K562 (cell line): ENCODE measurements around the gene ISYNA1. TPM values are rescaled to one million over a fixed set of nuclear protein-coding genes. Genes with fewer than 3 reads are reported as not detected.

Experiments
- CBFA2T3 ChIP-seq: fragments of 450-650 bp; IDR thresholded peaks from 2 replicates; pipeline ENCODE4 v1.6.1; 2017
- DNMT1 ChIP-seq: fragments of 450-650 bp; IDR thresholded peaks from 2 replicates; pipeline ENCODE4 v1.6.1; 2016; ENCODE audit warnings: antibody characterized with exemption, mild to moderate bottlenecking
- ETV6 ChIP-seq, 3 experiments: fragments of 150-350 bp in 1 of 3; sonication (generic) in 1 of 3; formaldehyde crosslinking in 1 of 3; IDR thresholded peaks; 2 replicates each; pipeline versions ENCODE4 v1.6.1 to v1.8.0; 2014 to 2022; ENCODE audit warnings: borderline replicate concordance in 2 of 3, low read depth in 2 of 3, antibody characterized with exemption in 1 of 3, low read length in 1 of 3, mild to moderate bottlenecking in 1 of 3, missing genetic modification reagents in 1 of 3
- EWSR1 ChIP-seq: fragments of 450-650 bp; IDR thresholded peaks from 2 replicates; pipeline ENCODE4 v1.6.1; 2018; ENCODE audit warnings: borderline replicate concordance, mild to moderate bottlenecking, low read depth, moderate library complexity; ENCODE audit not compliant: partially characterized antibody
- FOXM1 ChIP-seq, 2 experiments: fragments of 450-650 bp in 1 of 2; sonication (generic) in 1 of 2; formaldehyde crosslinking in 1 of 2; IDR thresholded peaks; 2 replicates each; pipeline versions ENCODE4 v1.6.1 to v1.9.0; 2017 to 2022; ENCODE audit warnings: low read depth in 2 of 2, mild to moderate bottlenecking in 2 of 2, missing genetic modification reagents in 1 of 2, moderate library complexity in 1 of 2
- IRF1 ChIP-seq: sonication (generic); formaldehyde crosslinking; IDR thresholded peaks from 2 replicates; pipeline ENCODE4 v1.8.0; 2022; ENCODE audit warnings: missing genetic modification reagents, mild to moderate bottlenecking, borderline replicate concordance
- MLX ChIP-seq, 2 experiments: fragments of 450-650 bp in 1 of 2; sonication (generic) in 1 of 2; formaldehyde crosslinking; conservative IDR thresholded peaks; 2 replicates each; pipeline versions ENCODE4 v1.4.0 to v1.8.1; 2020 to 2022; ENCODE audit warnings: mild to moderate bottlenecking in 1 of 2, missing genetic modification reagents in 1 of 2
- PRMT5 ChIP-seq: sonication (generic); formaldehyde crosslinking; IDR thresholded peaks from 2 replicates; pipeline ENCODE4 v1.5.0; 2020; ENCODE audit warnings: missing genetic modification reagents
- RFX1 ChIP-seq: fragments of 450-650 bp; IDR thresholded peaks from 2 replicates; pipeline ENCODE4 v1.6.1; 2016; ENCODE audit warnings: mild to moderate bottlenecking, moderate library complexity
- SMARCE1 ChIP-seq: fragments of 450-650 bp; IDR thresholded peaks from 2 replicates; pipeline ENCODE4 v1.7.1; 2016; ENCODE audit warnings: mild to moderate bottlenecking
- U2AF2 ChIP-seq: fragments of 200-400 bp; formaldehyde crosslinking; optimal IDR thresholded peaks from 2 replicates; pipeline ENCODE3; 2017; ENCODE audit warnings: low read depth, mild to moderate bottlenecking, low read length
- ZBTB8A ChIP-seq: fragments of 450-650 bp; IDR thresholded peaks from 2 replicates; pipeline ENCODE4 v1.6.1; 2018; ENCODE audit warnings: mild to moderate bottlenecking, moderate library complexity; ENCODE audit not compliant: partially characterized antibody
- ZNF134 ChIP-seq: fragments of 250-450 bp; sonication (Bioruptor Pico); conservative IDR thresholded peaks from 2 replicates; pipeline ENCODE4 v1.4.0; 2020
- ZNF263 ChIP-seq: sonication (generic); formaldehyde crosslinking; IDR thresholded peaks from 2 replicates; pipeline ENCODE4 v1.8.0; 2022; ENCODE audit warnings: mild to moderate bottlenecking, missing genetic modification reagents, borderline replicate concordance
- ZNF639 ChIP-seq, 2 experiments: fragments of 200-800 bp in 1 of 2; sonication (Bioruptor generic) in 1 of 2; sonication (generic) in 1 of 2; formaldehyde crosslinking in 1 of 2; IDR thresholded peaks in 1 of 2; conservative IDR thresholded peaks in 1 of 2; 2 replicates each; pipeline versions ENCODE4 v1.5.0 to v1.6.1; 2016 to 2020; ENCODE audit warnings: missing compliant biosample characterization in 1 of 2, missing genetic modification characterization in 1 of 2, missing genetic modification reagents in 1 of 2
- polyA plus RNA-seq, 8 experiments: library from polyadenylated mRNA; depleted of rRNA in 4 of 8; stranded (reverse) in 5 of 8; unstranded in 3 of 8; fragments of >200 nt; fragmentation: Nextera tagmentation in 2 of 8; fragmentation: Illumina TruSeq in 1 of 8; extraction: Ambion mirVana in 2 of 8; extraction: Trizol in 1 of 8; gene quantifications; 2 replicates each; pipeline versions ENCODE4 v1.2.1 to v1.2.3, GENCODE V29; 2011 to 2014; ENCODE audit warnings: inconsistent platforms in 1 of 8, missing spikeins in 1 of 8
- total RNA-seq, 7 experiments: library from RNA; depleted of rRNA in 6 of 7; stranded (reverse); fragments of >200 nt in 6 of 7; fragmentation: Illumina TruSeq in 2 of 7; extraction: Trizol in 2 of 7; gene quantifications; 2 replicates each; pipeline versions ENCODE4 v1.2.1 to v1.2.3, GENCODE V29; 2011 to 2021; ENCODE audit warnings: low replicate concordance in 1 of 7
- TF ChIP-seq, protein P1 (sequence below): sonication (generic); formaldehyde crosslinking; IDR thresholded peaks from 2 replicates; pipeline ENCODE4 v1.9.0; 2022; ENCODE audit warnings: mild to moderate bottlenecking, missing genetic modification reagents
- TF ChIP-seq, protein P2 (sequence below): fragments of 250-450 bp; sonication (Bioruptor Pico); IDR thresholded peaks from 2 replicates; pipeline ENCODE4 v1.8.0; 2022; ENCODE audit warnings: inconsistent platforms

Gene ISYNA1
- total and polyA plus RNA-seq, 9 of the 15 experiments (the other 6 are each of a cell fraction or from before 2014, with no cell fraction given): 21.8 to 460 (median 93.2) TPM

DNA sequence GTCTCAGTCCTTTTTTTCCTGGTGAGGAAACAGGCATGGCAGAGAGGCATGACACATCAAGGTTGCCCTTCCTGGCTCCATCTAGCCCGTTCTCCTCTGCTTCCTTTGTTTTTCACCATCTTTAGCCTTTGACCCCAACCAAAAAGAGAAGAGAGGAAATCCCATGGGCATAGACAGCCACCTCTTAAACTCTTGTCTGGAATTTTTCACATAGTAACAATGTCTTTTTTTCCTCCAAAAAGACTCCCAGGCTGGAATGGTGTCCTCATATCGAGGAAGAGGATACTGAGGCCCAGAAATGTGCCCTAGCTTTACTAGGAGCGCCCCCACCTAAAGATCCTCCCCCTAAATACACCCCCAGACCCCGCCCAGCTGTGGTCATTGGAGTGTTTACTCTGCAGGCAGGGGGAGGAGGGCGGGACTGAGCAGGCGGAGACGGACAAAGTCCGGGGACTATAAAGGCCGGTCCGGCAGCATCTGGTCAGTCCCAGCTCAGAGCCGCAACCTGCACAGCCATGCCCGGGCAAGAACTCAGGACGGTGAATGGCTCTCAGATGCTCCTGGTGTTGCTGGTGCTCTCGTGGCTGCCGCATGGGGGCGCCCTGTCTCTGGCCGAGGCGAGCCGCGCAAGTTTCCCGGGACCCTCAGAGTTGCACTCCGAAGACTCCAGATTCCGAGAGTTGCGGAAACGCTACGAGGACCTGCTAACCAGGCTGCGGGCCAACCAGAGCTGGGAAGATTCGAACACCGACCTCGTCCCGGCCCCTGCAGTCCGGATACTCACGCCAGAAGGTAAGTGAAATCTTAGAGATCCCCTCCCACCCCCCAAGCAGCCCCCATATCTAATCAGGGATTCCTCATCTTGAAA lies 52.0 kb downstream of the ISYNA1 start, which contains the start of gene GDF15 (continued):
- no peak for TF ChIP-seq ZNF639 (CRISPR knock-in tag; conservative IDR thresholded peaks at IDR 0.05 in 1 of 2, IDR thresholded peaks at IDR 0.05 in 1 of 2)
- no peak for TF ChIP-seq ZBTB8A
- no peak for TF ChIP-seq RFX1
- peak; percentile 75 for TF ChIP-seq ZNF263 (CRISPR knock-in tag)
- TF ChIP-seq DNMT1: no peak
- 0 out of 2 replicates have a peak, but pooled peaks have one; percentile 73 for TF ChIP-seq PRMT5 (CRISPR knock-in tag)
- TF ChIP-seq U2AF2: no peak
- no peak; the same call in 1 of the 2 replicates for TF ChIP-seq SMARCE1
- 0 out of 2 replicates have a peak, but pooled peaks have one; percentile 19 for TF ChIP-seq CBFA2T3
- no peak for TF ChIP-seq FOXM1 (IDR thresholded peaks at IDR 0.05; ENCODE audit: low read depth)
- TF ChIP-seq FOXM1 (CRISPR knock-in tag; IDR thresholded peaks at IDR 0.05; ENCODE audit: low read depth): no peak
- peak; percentile 55; the same call in 1 of the 2 replicates for TF ChIP-seq ZNF134 (CRISPR knock-in tag)
- TF ChIP-seq EWSR1: no peak
- TF ChIP-seq ETV6 (IDR thresholded peaks at IDR 0.05; ENCODE audit: borderline replicate concordance in 1 of 2, low read depth in 2 of 2, low read length in 1 of 2): no peak; a peak in 1 of 4 replicates
- TF ChIP-seq ETV6 (CRISPR knock-in tag; IDR thresholded peaks at IDR 0.05; ENCODE audit: borderline replicate concordance): 0 out of 2 replicates have a peak, but pooled peaks have one; percentile 46
- no peak for TF ChIP-seq IRF1 (CRISPR knock-in tag)
- TF ChIP-seq MLX (CRISPR knock-in tag; conservative IDR thresholded peaks at IDR 0.05): peak in 1 of 2 experiments; percentile 72; a peak in 1 of 4 replicates
- TF ChIP-seq, protein P1, sequence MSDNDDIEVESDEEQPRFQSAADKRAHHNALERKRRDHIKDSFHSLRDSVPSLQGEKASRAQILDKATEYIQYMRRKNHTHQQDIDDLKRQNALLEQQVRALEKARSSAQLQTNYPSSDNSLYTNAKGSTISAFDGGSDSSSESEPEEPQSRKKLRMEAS: peak; percentile 77
- TF ChIP-seq, protein P2, sequence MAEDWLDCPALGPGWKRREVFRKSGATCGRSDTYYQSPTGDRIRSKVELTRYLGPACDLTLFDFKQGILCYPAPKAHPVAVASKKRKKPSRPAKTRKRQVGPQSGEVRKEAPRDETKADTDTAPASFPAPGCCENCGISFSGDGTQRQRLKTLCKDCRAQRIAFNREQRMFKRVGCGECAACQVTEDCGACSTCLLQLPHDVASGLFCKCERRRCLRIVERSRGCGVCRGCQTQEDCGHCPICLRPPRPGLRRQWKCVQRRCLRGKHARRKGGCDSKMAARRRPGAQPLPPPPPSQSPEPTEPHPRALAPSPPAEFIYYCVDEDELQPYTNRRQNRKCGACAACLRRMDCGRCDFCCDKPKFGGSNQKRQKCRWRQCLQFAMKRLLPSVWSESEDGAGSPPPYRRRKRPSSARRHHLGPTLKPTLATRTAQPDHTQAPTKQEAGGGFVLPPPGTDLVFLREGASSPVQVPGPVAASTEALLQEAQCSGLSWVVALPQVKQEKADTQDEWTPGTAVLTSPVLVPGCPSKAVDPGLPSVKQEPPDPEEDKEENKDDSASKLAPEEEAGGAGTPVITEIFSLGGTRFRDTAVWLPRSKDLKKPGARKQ (CRISPR knock-in tag): no peak
